AG20443 (cell line): ENCODE data around the gene PTGDS.

Experiments used
- DNase-seq: peaks from one replicate; pipeline ENCODE4 v3.0.0; 2012; ENCODE audit warnings: low spot score, mixed read lengths

Gene PTGDS

GRCh38 chr9:136973618-136974617 is 3.4 kb upstream of the PTGDS start:
- no peak for DNase-seq

- DNase-seq, result no peak
These were observed 2.3 kb upstream of the PTGDS start for GRCh38 chr9:136974817-136975535.

- DNase-seq, result peak; percentile 64
These were observed 1.7 kb upstream of the PTGDS start for GRCh38 chr9:136975644-136976043.

GRCh38 chr9:136977649-136978072 is 357 bp downstream of the PTGDS start:
- DNase-seq, result no peak

GRCh38 chr9:136978073-136978864 is 965 bp downstream of the PTGDS start:
- DNase-seq, result peak; percentile 98

GRCh38 chr9:136978865-136979544 is 1.7 kb downstream of the PTGDS start:
- no peak for DNase-seq

GRCh38 chr9:136979769-136980587 is 2.7 kb downstream of the PTGDS start:
- DNase-seq, result no peak

GRCh38 chr9:136980669-136981478 is 3.6 kb downstream of the PTGDS start:
- DNase-seq, result no peak

- DNase-seq, result no peak
These were observed 4.4 kb downstream of the PTGDS start for GRCh38 chr9:136981588-136982231.

- DNase-seq, result no peak
These were observed 5.1 kb downstream of the PTGDS start, which contains the start of gene LCNL1 for GRCh38 chr9:136982232-136983051. Gene LCNL1 (plus strand): TSS chr9:136982993. CDS start chr9:136983587, 594 bp downstream.

- DNase-seq, result no peak
These were observed 5.9 kb downstream of the PTGDS start for GRCh38 chr9:136983167-136983566.

GRCh38 chr9:136983656-136984314 is 6.5 kb downstream of the PTGDS start:
- no peak for DNase-seq

GRCh38 chr9:136984464-136985026 is 7.2 kb downstream of the PTGDS start:
- no peak for DNase-seq

GRCh38 chr9:136985027-136985602 is 7.8 kb downstream of the PTGDS start:
- DNase-seq, result no peak

GRCh38 chr9:136985853-136986252 is 8.5 kb downstream of the PTGDS start:
- DNase-seq, result no peak

- DNase-seq, result no peak
These were observed 11.6 kb downstream of the PTGDS start for GRCh38 chr9:136988872-136989271.
